Right hindlimb (tissue), 1 donor: ENCODE measurements around the gene ITSN2.
"Not testable (repeated sequence)": the region's sequence is repeated elsewhere in the genome, so short reads cannot be mapped to it uniquely, and the experiment has no call there.

Experiments
- DNase-seq: peaks from one replicate; pipeline ENCODE4 v3.0.0-alpha.2; 2018

Gene ITSN2

DNA sequence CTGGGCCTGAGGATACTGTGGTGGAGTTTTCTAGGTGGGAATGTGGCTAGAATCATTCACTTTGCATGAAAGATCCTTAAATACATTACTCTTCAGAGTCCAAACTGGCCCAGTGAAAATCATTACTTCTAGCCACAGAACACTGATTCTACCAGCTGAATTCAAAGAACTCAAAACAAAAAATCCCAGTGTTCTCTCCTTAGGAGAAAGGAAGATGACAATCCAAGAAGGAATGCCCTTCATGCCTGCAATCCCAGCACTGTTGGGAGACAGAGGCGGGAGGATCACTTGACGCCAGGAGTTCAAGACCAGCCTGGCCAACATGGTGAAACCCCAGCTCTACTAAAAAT is 150.3 kb downstream of the ITSN2 start:
- DNase-seq = no peak

DNA sequence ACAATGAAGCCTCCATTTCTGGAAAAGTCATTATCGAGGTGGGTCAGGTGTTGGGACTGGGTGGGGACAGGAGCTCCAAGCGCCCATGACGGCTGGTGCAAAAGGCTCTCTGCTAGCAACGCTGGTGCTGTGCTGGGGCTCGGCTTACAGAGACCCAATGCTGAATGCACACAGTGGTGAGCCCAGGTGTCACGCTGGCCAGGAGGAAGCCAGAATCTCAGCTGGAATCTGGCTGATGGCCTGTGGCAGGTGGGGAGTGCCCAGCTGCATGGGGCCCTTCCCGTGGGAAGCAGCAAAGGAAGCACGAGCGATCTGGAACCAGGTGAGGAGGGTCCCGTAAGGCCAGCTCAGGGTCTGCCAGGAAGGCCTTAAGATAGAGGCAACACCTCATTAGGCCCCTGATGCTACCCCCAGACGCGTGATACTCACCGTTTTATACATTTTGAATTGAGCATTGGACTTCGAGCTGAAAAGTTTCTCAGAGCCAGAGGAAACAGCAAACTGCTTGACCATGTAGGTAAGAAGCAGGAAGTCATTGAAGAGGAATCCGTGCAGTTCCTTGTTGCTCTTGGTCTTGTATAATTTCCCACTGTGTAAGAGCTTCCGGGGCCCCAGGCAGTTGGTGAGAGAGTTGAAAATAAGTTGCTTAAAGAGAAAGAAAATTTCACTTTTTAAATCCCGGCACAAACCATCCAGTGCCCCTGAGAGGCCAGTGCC is 150.8 kb downstream of the ITSN2 start:
- DNase-seq = no peak

DNA sequence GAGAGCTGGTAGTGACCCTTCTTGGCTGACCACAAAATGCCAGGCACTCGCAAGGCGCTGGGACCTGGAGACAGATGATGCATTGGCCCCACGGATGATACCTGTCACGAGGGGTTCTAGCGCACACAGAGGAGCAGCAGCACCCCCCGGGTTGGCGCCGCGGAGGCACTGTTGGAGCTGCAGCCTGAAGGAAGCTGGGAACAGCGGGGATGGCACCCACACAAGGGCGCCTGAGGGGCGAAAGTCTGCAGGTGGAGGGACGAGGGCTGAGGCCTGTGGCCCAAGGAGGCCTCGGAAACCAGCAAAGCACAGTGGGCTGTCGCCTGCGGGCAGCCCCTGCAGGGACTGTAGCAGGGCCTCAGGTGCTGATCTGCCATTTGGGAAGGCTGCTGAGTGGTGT is 151.8 kb downstream of the ITSN2 start:
- DNase-seq = no peak

GRCh38 chr2:24207359-24207758 is 153.0 kb downstream of the ITSN2 start:
- DNase-seq = no peak

DNA sequence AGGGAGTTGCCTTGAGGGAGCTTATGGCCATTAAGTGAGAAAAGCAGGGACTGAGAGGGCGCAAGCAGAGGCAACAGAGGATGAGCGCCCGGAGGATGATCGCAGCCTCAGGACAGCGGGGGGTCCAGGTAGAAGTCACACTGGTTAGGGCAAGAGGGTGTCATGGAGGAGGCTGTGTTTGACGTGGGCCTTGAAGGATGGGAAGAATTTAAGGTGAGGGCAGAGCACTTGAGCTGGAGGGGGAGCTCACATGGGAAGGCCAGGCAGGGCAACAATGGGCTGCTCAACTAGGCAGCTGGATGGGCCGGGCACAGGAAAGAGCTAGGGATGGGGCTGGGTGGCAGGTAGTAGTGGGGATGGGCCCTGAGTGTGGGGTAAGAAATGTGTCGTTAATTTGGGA is 153.6 kb downstream of the ITSN2 start:
- no peak for DNase-seq

DNA sequence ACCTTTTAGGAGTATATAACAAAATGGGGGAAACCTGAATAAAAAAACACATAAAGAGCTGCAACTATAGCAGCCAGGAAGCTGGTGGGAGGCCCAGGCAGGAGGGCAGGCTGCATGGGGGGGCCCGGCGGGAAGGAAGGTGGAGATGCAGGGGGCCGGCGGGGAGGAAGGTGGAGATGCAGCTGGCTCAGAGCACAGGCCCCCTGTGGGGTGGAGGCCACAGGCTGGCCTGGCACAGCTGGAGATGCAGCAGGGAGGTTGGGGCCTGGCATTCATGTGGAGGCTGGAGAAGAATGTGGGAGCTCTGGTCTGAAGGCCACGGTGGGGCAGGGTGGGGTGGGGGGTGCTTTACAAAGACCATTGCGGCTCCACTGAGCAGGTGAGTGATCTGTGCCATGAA is 154.1 kb downstream of the ITSN2 start:
- DNase-seq = no peak

GRCh38 chr2:24205131-24205530 is 155.2 kb downstream of the ITSN2 start:
- DNase-seq = no peak

- DNase-seq = no peak
Measured at GRCh38 chr2:24204505-24204904, 155.8 kb downstream of the ITSN2 start.

GRCh38 chr2:24203787-24204150 is 156.6 kb downstream of the ITSN2 start:
- DNase-seq = no peak

GRCh38 chr2:24203029-24203786 is 157.1 kb downstream of the ITSN2 start:
- no peak for DNase-seq

- no peak for DNase-seq
Measured at GRCh38 chr2:24200799-24201198, 159.5 kb downstream of the ITSN2 start.

DNA sequence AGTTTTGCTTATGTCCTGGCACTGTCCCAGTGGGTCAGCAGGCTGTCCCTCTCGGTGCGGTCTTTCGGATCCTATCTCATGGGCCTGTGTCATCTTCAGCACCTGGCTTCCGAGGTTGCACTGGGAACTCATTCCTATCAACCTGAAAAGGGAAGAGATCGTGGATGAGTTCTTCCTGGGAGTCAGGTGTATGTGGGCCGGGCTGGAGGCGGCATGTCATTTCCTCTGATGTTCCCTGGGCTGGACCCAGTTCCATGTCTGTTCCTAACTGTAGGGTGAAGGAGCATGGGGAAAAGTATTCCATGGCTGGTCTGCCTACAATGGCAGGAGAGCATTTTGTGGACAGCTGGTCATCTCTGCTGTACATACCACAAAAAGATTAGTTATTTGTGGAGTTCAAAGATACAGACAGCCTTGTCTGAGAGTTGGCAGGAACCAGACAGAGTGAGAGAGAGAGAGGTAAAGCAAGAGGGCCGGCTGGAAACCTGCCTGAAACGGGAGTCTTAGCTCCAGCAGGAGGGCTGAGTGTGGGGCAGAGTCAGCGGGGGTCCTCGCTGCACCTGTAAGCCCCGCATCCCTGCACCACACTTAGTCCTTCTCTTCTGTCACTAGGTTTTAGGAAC is 160.3 kb downstream of the ITSN2 start:
- no peak for DNase-seq

- DNase-seq = not testable (repeated sequence)
Measured at GRCh38 chr2:24197213-24197612, 163.1 kb downstream of the ITSN2 start.

DNA sequence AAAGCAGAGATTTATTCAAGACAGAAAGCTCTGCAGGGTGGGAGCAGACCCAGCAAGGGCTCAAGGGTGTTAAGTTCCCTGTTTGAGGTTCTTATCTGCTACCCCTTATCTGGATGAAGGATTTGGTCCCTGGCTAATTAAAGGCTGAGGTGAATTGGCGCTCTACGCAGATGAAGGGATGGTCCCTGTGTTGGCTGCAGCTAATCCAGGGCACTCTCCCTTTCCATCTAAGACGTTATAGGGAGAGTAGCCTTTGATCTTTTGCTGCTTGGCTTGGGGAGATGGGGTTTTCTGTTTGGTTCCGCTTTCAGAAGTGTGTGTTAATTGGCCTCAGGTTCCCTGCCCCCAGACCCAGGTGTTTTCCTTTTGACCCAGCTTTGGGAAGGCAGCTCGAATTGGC is 168.5 kb downstream of the ITSN2 start:
- no peak for DNase-seq

- no peak for DNase-seq
Measured at GRCh38 chr2:24191156-24191555, 169.2 kb downstream of the ITSN2 start.

DNA sequence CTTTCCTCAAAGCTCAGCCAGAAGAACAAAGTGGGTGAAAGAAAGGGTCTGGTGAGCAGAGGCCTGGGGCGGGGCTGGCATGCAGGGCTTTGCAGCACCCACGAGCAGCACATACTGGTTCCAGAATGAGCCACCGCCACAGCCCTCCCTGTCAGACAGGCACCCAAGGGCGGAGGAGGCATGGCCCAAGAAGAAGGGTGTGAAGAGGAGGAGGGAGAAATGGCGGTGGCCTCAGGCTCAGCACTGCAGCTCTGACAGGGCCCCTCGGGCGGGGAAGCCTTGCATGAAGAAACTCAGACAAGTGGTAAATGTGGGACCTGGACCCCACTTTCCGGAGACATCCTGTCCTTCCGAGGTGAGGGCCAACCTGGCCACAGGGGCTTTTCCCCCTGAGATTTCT is 169.8 kb downstream of the ITSN2 start:
- no peak for DNase-seq

DNA sequence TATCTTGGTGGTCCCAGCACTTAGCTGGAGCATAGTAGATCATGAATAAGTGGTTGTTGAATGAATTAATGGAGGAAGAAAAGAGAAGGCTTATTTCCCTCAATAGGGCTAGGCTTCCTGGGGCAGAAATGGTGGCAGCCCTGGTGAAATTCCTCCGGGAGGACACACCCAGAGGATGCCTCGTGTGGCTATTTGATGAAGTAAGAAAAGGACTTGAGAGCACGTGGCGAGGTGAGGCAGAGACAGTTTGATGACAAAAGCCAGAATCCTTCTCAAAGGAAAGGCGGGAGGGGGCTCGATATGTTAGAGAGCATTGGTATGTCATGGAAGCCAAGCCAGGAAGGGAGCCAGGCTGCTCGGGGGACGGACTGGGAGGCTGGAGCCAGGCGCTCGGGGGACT is 170.8 kb downstream of the ITSN2 start:
- no peak for DNase-seq

DNA sequence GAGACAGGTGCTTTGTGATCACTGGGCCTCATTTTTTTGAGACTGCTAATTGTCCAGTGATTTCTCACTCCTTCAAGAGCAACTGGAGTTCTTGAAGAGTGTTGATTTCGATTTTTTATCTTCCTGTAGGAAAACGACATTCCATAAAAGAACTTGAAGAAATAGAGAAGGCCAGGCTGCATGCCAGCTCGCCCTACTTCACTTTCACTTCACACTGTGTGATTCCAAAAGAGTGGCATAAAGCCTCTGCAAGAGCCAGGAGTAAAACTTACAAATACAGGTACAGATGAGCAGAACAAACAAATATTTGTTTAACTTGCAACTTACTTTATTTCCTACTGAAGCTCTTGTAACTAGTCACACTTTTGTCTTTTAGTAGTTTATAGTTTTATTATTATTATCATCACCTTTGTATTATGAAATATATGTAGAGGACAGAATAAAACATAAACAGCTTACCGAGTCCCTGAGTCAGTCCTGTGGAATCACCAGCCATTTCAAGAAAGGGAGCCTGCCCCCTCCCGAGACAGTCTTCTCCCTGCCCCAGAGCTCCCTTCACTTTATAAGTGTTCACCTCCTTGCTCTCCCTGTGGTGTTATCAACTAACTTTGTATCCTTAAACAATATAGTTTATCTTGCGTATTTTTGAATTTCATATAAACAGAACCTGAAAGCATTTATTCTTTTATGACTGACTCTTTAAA is 176.8 kb downstream of the ITSN2 start:
- no peak for DNase-seq

GRCh38 chr2:24182507-24182906 is 177.8 kb downstream of the ITSN2 start:
- DNase-seq = no peak

GRCh38 chr2:24181849-24182248 is 178.5 kb downstream of the ITSN2 start:
- DNase-seq = no peak

DNA sequence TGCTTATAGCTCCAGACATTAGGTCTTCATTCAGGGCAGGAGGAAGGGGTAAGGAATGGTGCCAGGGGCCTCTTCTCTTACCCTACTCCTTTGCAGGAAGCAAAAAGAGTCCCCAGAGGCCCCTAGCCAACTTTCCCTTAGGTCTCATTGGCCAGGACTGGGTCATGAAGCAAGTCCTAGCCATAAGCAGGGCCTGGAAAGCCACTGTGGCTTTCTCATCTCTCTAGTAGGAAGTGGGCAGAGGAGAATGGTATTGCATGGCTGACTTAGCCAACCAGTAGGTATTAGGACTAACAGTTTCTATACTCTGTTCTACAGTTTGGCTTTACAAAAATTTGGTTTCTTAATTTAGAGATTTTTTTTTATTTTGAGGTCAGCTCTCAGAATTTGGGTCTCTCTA is 180.7 kb downstream of the ITSN2 start:
- DNase-seq = no peak

DNA sequence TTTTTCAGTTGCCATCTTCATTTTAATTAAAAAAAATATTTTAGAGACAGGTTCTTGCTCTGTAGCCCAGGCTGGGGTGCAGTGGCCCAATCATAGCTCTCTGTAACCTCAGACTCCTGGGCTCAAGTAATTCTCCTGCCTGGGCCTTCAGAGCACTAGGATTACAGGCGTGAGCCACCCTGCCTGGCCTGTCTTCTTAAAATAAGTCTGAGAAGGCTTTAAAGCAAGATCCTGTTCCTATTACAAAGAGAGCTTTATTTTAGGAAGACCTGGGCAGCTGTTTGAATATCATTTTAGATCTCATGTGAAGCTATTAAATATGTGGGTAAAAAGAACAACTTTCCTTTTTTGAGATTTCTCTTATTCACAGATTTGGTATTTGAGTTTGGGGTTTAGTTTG is 184.0 kb downstream of the ITSN2 start:
- no peak for DNase-seq

DNA sequence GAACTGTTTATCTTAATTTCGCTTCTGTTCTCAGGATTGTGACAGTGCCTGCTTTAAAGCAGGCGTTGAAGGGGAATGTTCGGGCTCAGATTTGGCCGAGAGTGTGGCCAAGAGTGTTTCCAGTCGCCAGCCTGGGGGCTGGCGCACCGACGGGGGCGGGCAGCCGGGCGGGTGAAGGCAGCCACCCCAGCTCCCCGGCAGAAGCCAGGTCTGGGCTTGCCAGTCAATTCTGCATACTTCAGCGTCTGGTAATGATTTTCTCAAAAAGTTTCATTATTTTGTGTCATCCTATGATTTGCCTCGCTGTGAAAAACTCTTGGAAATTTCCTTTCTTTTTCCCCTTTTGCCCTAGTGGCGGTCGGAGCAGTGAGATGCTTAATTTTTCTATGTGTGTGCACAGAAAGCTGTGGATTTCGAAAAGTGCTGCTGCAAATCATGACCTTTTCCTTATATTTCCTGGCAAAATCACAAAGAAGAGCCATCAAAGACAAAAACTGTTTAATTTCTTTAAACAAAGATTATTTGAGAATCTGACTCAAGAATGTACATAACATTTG is 184.6 kb downstream of the ITSN2 start:
- DNase-seq = no peak
